ENCODE data around the gene METTL2A.

DNA sequence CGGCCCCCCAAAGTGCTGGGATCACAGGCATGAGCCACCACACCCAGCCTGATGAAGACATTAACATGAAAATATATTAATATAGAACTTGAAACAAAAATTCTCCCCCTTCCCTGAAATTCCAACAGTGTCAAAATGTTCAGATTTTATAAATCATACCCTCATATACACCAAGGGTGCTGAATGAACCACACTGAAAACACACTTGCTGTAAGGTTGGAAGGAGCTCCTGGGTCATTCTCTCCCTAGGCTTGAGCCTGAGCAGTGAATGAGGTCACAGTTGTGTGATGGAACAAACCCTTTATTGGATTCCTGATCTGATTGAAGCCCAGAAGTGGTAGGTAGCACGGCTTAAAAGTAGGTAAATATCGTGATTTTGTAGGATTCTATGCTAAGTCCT, 43.4 kb upstream of the METTL2A start, which contains the start of gene EFCAB3:
- TF ChIP-seq, protein P1, sequence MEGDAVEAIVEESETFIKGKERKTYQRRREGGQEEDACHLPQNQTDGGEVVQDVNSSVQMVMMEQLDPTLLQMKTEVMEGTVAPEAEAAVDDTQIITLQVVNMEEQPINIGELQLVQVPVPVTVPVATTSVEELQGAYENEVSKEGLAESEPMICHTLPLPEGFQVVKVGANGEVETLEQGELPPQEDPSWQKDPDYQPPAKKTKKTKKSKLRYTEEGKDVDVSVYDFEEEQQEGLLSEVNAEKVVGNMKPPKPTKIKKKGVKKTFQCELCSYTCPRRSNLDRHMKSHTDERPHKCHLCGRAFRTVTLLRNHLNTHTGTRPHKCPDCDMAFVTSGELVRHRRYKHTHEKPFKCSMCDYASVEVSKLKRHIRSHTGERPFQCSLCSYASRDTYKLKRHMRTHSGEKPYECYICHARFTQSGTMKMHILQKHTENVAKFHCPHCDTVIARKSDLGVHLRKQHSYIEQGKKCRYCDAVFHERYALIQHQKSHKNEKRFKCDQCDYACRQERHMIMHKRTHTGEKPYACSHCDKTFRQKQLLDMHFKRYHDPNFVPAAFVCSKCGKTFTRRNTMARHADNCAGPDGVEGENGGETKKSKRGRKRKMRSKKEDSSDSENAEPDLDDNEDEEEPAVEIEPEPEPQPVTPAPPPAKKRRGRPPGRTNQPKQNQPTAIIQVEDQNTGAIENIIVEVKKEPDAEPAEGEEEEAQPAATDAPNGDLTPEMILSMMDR (IDR thresholded peaks at IDR 0.05; ENCODE audit: poor library complexity, severe bottlenecking), result no peak
- TF ChIP-seq RAD21 (conservative IDR thresholded peaks at IDR 0.05) (no peak), EZH2 (IDR thresholded peaks at IDR 0.05; ENCODE audit: borderline replicate concordance, insufficient read depth, low read length, poor library complexity, severe bottlenecking) (no peak)
